Stomach smooth muscle (tissue), 2 donors: ENCODE results near the gene PTTG2.

ENCODE experiments used
- H3K27ac ChIP-seq: one replicate; pipeline ENCODE4 v1.7.0; 2013; ENCODE audit warnings: mild to moderate bottlenecking, low read length, inconsistent platforms
- H3K27me3 ChIP-seq, 2 donors: one replicate each; pipeline ENCODE4 v1.7.0; 2013; ENCODE audit warnings: low read length in 2 of 2; ENCODE audit not compliant: insufficient read depth in 2 of 2, control insufficient read depth in 1 of 2
- H3K36me3 ChIP-seq, 2 donors: one replicate each; pipeline ENCODE4 v1.7.0; 2013; ENCODE audit warnings: low read length in 2 of 2; ENCODE audit not compliant: control insufficient read depth in 2 of 2, insufficient read depth in 2 of 2
- H3K4me1 ChIP-seq: one replicate; pipeline ENCODE4 v1.7.0; 2013; ENCODE audit warnings: low read length; ENCODE audit not compliant: control insufficient read depth, insufficient read depth
- H3K4me3 ChIP-seq, 2 donors: one replicate each; pipeline ENCODE4 v1.7.0; 2013; ENCODE audit warnings: low read length in 2 of 2
- H3K9ac ChIP-seq, 2 donors: one replicate each; pipeline ENCODE4 v1.7.0; 2013; ENCODE audit warnings: low read length in 2 of 2, mild to moderate bottlenecking in 1 of 2
- H3K9me3 ChIP-seq, 2 donors: one replicate each; pipeline ENCODE4 v1.7.0; 2013; ENCODE audit warnings: low read length in 2 of 2; ENCODE audit not compliant: control insufficient read depth in 2 of 2
- donor health status: healthy.
- donor health status: Pancreatic carcinoma.

The PTTG2 gene

GRCh38 chr4:37935026-37935425 lies 25.2 kb upstream of the PTTG2 start:
- H3K27me3 ChIP-seq = no peaks in the 10 kb centered on the region
- no peaks in the 10 kb centered on the region for H3K9me3 ChIP-seq
- no peak overlapping the region for H3K9ac ChIP-seq
- no peak overlapping the region for H3K4me3 ChIP-seq
- H3K27ac ChIP-seq = no peak overlapping the region
- H3K4me1 ChIP-seq = peaks cover 12% of the 10 kb centered on the region
- peaks cover 8 to 9% of the 10 kb centered on the region in 2 donors for H3K36me3 ChIP-seq

GRCh38 chr4:37936889-37937498 lies 23.2 kb upstream of the PTTG2 start:
- H3K27me3 ChIP-seq = no peaks in the 10 kb centered on the region
- peak overlapping the region; percentile 6 for H3K27ac ChIP-seq
- peak overlapping the region in 1 of 2 donors; percentile 13 for H3K9ac ChIP-seq
- no peak overlapping the region for H3K4me3 ChIP-seq
- no peaks in the 10 kb centered on the region for H3K9me3 ChIP-seq
- H3K36me3 ChIP-seq = peaks cover 8 to 9% of the 10 kb centered on the region in 2 donors
- H3K4me1 ChIP-seq = peaks cover 9% of the 10 kb centered on the region

- peaks cover 8 to 9% of the 10 kb centered on the region in 2 donors for H3K36me3 ChIP-seq
- H3K9ac ChIP-seq = no peak overlapping the region
- no peak overlapping the region for H3K4me3 ChIP-seq
- no peaks in the 10 kb centered on the region for H3K9me3 ChIP-seq
- H3K27ac ChIP-seq = no peak overlapping the region
- no peaks in the 10 kb centered on the region for H3K27me3 ChIP-seq
- H3K4me1 ChIP-seq = peaks cover 7% of the 10 kb centered on the region
Measured at GRCh38 chr4:37938208-37938607, 22.0 kb upstream of the PTTG2 start.

- Histone ChIP-seq H3K4me1 (peaks cover 2% of the 10 kb centered on the region), H3K9ac (no peak overlapping the region), H3K4me3 (no peak overlapping the region), H3K9me3 (no peaks in the 10 kb centered on the region), H3K36me3 (peaks cover 0 to 2% of the 10 kb centered on the region in 2 donors), H3K27me3 (no peaks in the 10 kb centered on the region), H3K27ac (no peak overlapping the region)
Measured at GRCh38 chr4:37946503-37947179, 13.6 kb upstream of the PTTG2 start.

- H3K36me3 ChIP-seq = peaks cover 0 to 3% of the 10 kb centered on the region in 2 donors
- no peak overlapping the region for H3K9ac ChIP-seq
- H3K27ac ChIP-seq = no peak overlapping the region
- H3K9me3 ChIP-seq = no peaks in the 10 kb centered on the region
- H3K4me3 ChIP-seq = no peak overlapping the region
- H3K27me3 ChIP-seq = no peaks in the 10 kb centered on the region
- H3K4me1 ChIP-seq = peaks cover 2% of the 10 kb centered on the region
Measured at GRCh38 chr4:37948542-37948941, 11.7 kb upstream of the PTTG2 start.

GRCh38 chr4:37949636-37950426 lies 10.4 kb upstream of the PTTG2 start:
- Histone ChIP-seq H3K9ac (no peak overlapping the region), H3K36me3 (peaks cover 0 to 3% of the 10 kb centered on the region in 2 donors), H3K9me3 (no peaks in the 10 kb centered on the region), H3K27ac (no peak overlapping the region), H3K27me3 (no peaks in the 10 kb centered on the region), H3K4me3 (no peak overlapping the region), H3K4me1 (peaks cover 2% of the 10 kb centered on the region)

GRCh38 chr4:37951461-37952352 lies 8.5 kb upstream of the PTTG2 start:
- Histone ChIP-seq H3K9me3 (no peaks in the 10 kb centered on the region), H3K9ac (no peak overlapping the region), H3K27ac (no peak overlapping the region), H3K4me3 (no peak overlapping the region), H3K27me3 (no peaks in the 10 kb centered on the region), H3K4me1 (peaks cover 2% of the 10 kb centered on the region), H3K36me3 (peaks cover 0 to 3% of the 10 kb centered on the region in 2 donors)

GRCh38 chr4:37953156-37953555 lies 7.0 kb upstream of the PTTG2 start:
- H3K36me3 ChIP-seq = peaks cover 0 to 2% of the 10 kb centered on the region in 2 donors
- H3K27ac ChIP-seq = no peak overlapping the region
- no peak overlapping the region for H3K9ac ChIP-seq
- H3K4me1 ChIP-seq = no peaks in the 10 kb centered on the region
- no peaks in the 10 kb centered on the region for H3K27me3 ChIP-seq
- no peaks in the 10 kb centered on the region for H3K9me3 ChIP-seq
- H3K4me3 ChIP-seq = no peak overlapping the region

- Histone ChIP-seq H3K9me3 (no peaks in the 10 kb centered on the region), H3K4me3 (no peak overlapping the region), H3K27ac (no peak overlapping the region)
Measured at GRCh38 chr4:37953620-37954293, 6.4 kb upstream of the PTTG2 start.

GRCh38 chr4:37956941-37957340 lies 3.3 kb upstream of the PTTG2 start:
- Histone ChIP-seq H3K4me1 (peaks cover 3% of the 10 kb centered on the region), H3K4me3 (no peak overlapping the region), H3K9ac (no peak overlapping the region), H3K27ac (no peak overlapping the region), H3K9me3 (no peaks in the 10 kb centered on the region), H3K27me3 (no peaks in the 10 kb centered on the region), H3K36me3 (peaks cover 0 to 2% of the 10 kb centered on the region in 2 donors)

More at GRCh38 chr4:37953620-37954293, 6.4 kb upstream of the PTTG2 start:
- H3K27me3 ChIP-seq = no peaks in the 10 kb centered on the region
- no peak overlapping the region for H3K9ac ChIP-seq
- peaks cover 1% of the 10 kb centered on the region for H3K4me1 ChIP-seq
- peaks cover 0 to 2% of the 10 kb centered on the region in 2 donors for H3K36me3 ChIP-seq
